Retinal pigment epithelial cell (primary cell): ENCODE results near the gene DYNC1LI1.

Experiments used
- DNase-seq: peaks from one replicate; pipeline ENCODE4 v3.0.0-alpha.2; 2010; ENCODE audit warnings: low read depth
- H3K4me3 ChIP-seq: 2 replicates; pipeline ENCODE4 v1.5.1; 2011; ENCODE audit warnings: mild to moderate bottlenecking, low read length, control low read depth, moderate library complexity
- TF ChIP-seq, protein P1 (sequence below): conservative IDR thresholded peaks from 2 replicates; pipeline ENCODE4 v1.5.1; 2011; ENCODE audit warnings: low read depth, low read length, control low read depth, inconsistent platforms

The DYNC1LI1 gene

GRCh38 chr3:32596909-32597369 lies 26.3 kb upstream of the DYNC1LI1 start:
- no peak for DNase-seq

GRCh38 chr3:32596282-32596908 lies 25.7 kb upstream of the DYNC1LI1 start:
- TF ChIP-seq, protein P1, sequence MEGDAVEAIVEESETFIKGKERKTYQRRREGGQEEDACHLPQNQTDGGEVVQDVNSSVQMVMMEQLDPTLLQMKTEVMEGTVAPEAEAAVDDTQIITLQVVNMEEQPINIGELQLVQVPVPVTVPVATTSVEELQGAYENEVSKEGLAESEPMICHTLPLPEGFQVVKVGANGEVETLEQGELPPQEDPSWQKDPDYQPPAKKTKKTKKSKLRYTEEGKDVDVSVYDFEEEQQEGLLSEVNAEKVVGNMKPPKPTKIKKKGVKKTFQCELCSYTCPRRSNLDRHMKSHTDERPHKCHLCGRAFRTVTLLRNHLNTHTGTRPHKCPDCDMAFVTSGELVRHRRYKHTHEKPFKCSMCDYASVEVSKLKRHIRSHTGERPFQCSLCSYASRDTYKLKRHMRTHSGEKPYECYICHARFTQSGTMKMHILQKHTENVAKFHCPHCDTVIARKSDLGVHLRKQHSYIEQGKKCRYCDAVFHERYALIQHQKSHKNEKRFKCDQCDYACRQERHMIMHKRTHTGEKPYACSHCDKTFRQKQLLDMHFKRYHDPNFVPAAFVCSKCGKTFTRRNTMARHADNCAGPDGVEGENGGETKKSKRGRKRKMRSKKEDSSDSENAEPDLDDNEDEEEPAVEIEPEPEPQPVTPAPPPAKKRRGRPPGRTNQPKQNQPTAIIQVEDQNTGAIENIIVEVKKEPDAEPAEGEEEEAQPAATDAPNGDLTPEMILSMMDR = no peak
- DNase-seq = no peak
- no peak overlapping the region for H3K4me3 ChIP-seq

More at GRCh38 chr3:32596909-32597369, 26.3 kb upstream of the DYNC1LI1 start:
- H3K4me3 ChIP-seq = no peak overlapping the region
- TF ChIP-seq, protein P1 = no peak

GRCh38 chr3:32595323-32595722 lies 24.7 kb upstream of the DYNC1LI1 start:
- TF ChIP-seq, protein P1 = no peak
- H3K4me3 ChIP-seq = no peak overlapping the region
- DNase-seq = no peak

DNA sequence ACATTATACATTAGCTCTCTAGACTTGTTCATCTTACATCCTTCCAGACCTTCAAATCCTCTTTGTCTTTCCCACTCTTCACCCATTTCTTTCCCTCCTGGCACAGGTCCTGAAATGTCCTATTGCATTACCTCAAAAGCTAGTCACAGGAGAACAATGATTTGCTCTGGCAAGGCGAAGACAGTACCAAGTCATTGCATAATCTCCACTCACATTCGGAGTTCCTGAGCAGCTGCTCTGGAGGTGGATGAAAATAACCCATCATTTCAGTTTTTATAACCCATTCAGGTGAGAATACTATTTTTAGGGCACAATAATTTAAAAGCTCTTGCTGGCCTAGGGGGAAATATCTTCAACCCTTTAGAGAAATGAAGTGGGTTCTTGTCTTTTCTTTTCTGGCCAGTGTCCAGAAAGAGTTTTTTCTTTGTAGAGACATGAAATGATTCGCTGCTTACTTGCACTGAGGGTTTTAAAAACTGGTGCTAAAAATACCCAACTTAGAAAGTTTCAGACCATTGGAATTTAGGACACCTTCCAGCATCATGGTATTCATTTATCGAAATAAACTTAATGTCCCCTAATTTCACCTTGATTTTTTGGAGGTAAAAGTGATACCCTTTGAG lies 23.4 kb upstream of the DYNC1LI1 start:
- DNase-seq = no peak
- no peak overlapping the region for H3K4me3 ChIP-seq
- TF ChIP-seq, protein P1 = no peak

GRCh38 chr3:32592696-32593353 lies 22.2 kb upstream of the DYNC1LI1 start:
- no peak for DNase-seq
- TF ChIP-seq, protein P1 = no peak
- no peak overlapping the region for H3K4me3 ChIP-seq

GRCh38 chr3:32592011-32592410 lies 21.4 kb upstream of the DYNC1LI1 start:
- TF ChIP-seq, protein P1 = no peak
- DNase-seq = no peak
- no peak overlapping the region for H3K4me3 ChIP-seq

- no peak overlapping the region for H3K4me3 ChIP-seq
- TF ChIP-seq, protein P1 = no peak
- DNase-seq = no peak
Observed at GRCh38 chr3:32591186-32591585, 20.5 kb upstream of the DYNC1LI1 start.
